Thymus (tissue), 11 donors: ENCODE measurements around the gene FIP1L1. TPM values are rescaled to one million over a fixed set of nuclear protein-coding genes. Genes with fewer than 3 reads are reported as not detected.

Source experiments
- DNase-seq, 9 donors: peaks; one replicate each; pipeline ENCODE4 v3.0.0-alpha.2; 2013; ENCODE audit warnings: low spot score in 9 of 9, low read depth in 6 of 9, missing footprints in 1 of 9
- H3K27ac ChIP-seq, 2 donors: one replicate each; pipeline ENCODE4 v1.5.1; 2013; ENCODE audit warnings: control low read depth in 1 of 2, low read depth in 1 of 2, low read length in 1 of 2, mild to moderate bottlenecking in 1 of 2, moderate library complexity in 1 of 2
- H3K27me3 ChIP-seq, 2 donors: one replicate each; pipeline ENCODE4 v1.5.1; 2013; ENCODE audit warnings: low read length in 1 of 2; ENCODE audit not compliant: control insufficient read depth in 2 of 2, insufficient read depth in 1 of 2
- H3K36me3 ChIP-seq, 2 donors: one replicate each; pipeline ENCODE4 v1.5.1; 2013; ENCODE audit warnings: low read length in 1 of 2, mild to moderate bottlenecking in 1 of 2, moderate library complexity in 1 of 2; ENCODE audit not compliant: control insufficient read depth in 2 of 2, insufficient read depth in 2 of 2
- H3K4me1 ChIP-seq, 2 donors: one replicate each; pipeline ENCODE4 v1.5.1; 2013; ENCODE audit warnings: low read length in 2 of 2; ENCODE audit not compliant: control insufficient read depth in 2 of 2, insufficient read depth in 2 of 2
- H3K4me3 ChIP-seq, 2 donors: one replicate each; pipeline ENCODE4 v1.5.1; 2013; ENCODE audit warnings: low read length in 2 of 2, control low read depth in 1 of 2, mild to moderate bottlenecking in 1 of 2
- H3K9me3 ChIP-seq, 2 donors: one replicate each; pipeline ENCODE4 v1.5.1; 2013; ENCODE audit warnings: low read length in 1 of 2, mild to moderate bottlenecking in 1 of 2; ENCODE audit not compliant: control insufficient read depth in 2 of 2, insufficient read depth in 1 of 2
- WGBS: extraction: QIAGEN DNeasy Blood & Tissue Kit; methylation state at CpG from one replicate; pipeline ENCODE4 v1.1.7; 2013; 5-methylcytosine and 5-hydroxymethylcytosine counted together
- polyA plus RNA-seq: library from polyadenylated mRNA; stranded (reverse); fragments of 200-250 nt; gene quantifications from one replicate; pipeline ENCODE4 v1.2.3, GENCODE V29; 2013
- total RNA-seq: library from RNA; stranded (reverse); fragments of 120-200 nt; gene quantifications from one replicate; pipeline ENCODE4 v1.2.4, GENCODE V29; 2013
- donor health status: healthy.

FIP1L1 gene
- total and polyA plus RNA-seq, 2 donors = 66.4 to 68.0 TPM

- Histone ChIP-seq H3K4me3 (no peak overlapping the region), H3K27me3 (no peaks in the 10 kb centered on the region), H3K4me1 (no peaks in the 10 kb centered on the region), H3K9me3 (no peaks in the 10 kb centered on the region), H3K27ac (no peak overlapping the region), H3K36me3 (no peaks in the 10 kb centered on the region)
- WGBS = 98% methylated on average over 4 of the region's 4 CpGs
- DNase-seq = no peak
Observed at GRCh38 chr4:53501561-53501960, 124.1 kb downstream of the FIP1L1 start.

- Histone ChIP-seq H3K4me1 (no peaks in the 10 kb centered on the region), H3K4me3 (no peak overlapping the region), H3K27me3 (no peaks in the 10 kb centered on the region), H3K36me3 (no peaks in the 10 kb centered on the region), H3K9me3 (no peaks in the 10 kb centered on the region), H3K27ac (no peak overlapping the region)
- no peak for DNase-seq
- WGBS = 90% methylated on average over 1 of the region's 1 CpG
Observed at GRCh38 chr4:53502094-53502493, 124.7 kb downstream of the FIP1L1 start.

GRCh38 chr4:53505947-53506346 lies 128.5 kb downstream of the FIP1L1 start:
- no peaks in the 10 kb centered on the region for H3K4me1 ChIP-seq
- no peaks in the 10 kb centered on the region for H3K36me3 ChIP-seq
- H3K9me3 ChIP-seq = no peaks in the 10 kb centered on the region
- no peak for DNase-seq
- no peaks in the 10 kb centered on the region for H3K27me3 ChIP-seq
- 93% methylated on average over 2 of the region's 2 CpGs for WGBS
- no peak overlapping the region for H3K4me3 ChIP-seq
- no peak overlapping the region for H3K27ac ChIP-seq

GRCh38 chr4:53507058-53507457 lies 129.6 kb downstream of the FIP1L1 start:
- no peaks in the 10 kb centered on the region for H3K4me1 ChIP-seq
- H3K9me3 ChIP-seq = no peaks in the 10 kb centered on the region
- no peak overlapping the region for H3K4me3 ChIP-seq
- H3K27ac ChIP-seq = no peak overlapping the region
- no peaks in the 10 kb centered on the region for H3K36me3 ChIP-seq
- WGBS = 97% methylated on average over 7 of the region's 7 CpGs
- H3K27me3 ChIP-seq = no peaks in the 10 kb centered on the region
- no peak for DNase-seq

- WGBS = 95% methylated on average over 17 of the region's 17 CpGs
Observed at GRCh38 chr4:53507671-53508286, 130.3 kb downstream of the FIP1L1 start.

GRCh38 chr4:53508446-53508845 lies 131.0 kb downstream of the FIP1L1 start:
- no peaks in the 10 kb centered on the region for H3K4me1 ChIP-seq
- 61% methylated on average over 1 of the region's 1 CpG for WGBS
- H3K9me3 ChIP-seq = no peaks in the 10 kb centered on the region
- no peaks in the 10 kb centered on the region for H3K36me3 ChIP-seq
- no peak overlapping the region for H3K27ac ChIP-seq
- no peak overlapping the region for H3K4me3 ChIP-seq
- no peaks in the 10 kb centered on the region for H3K27me3 ChIP-seq
- DNase-seq = no peak

More at GRCh38 chr4:53507671-53508286, 130.3 kb downstream of the FIP1L1 start:
- Histone ChIP-seq H3K4me3 (no peak overlapping the region), H3K4me1 (no peaks in the 10 kb centered on the region), H3K36me3 (no peaks in the 10 kb centered on the region), H3K9me3 (no peaks in the 10 kb centered on the region), H3K27me3 (no peaks in the 10 kb centered on the region), H3K27ac (no peak overlapping the region)
- DNase-seq = no peak

- DNase-seq = no peak
- Histone ChIP-seq H3K27me3 (no peaks in the 10 kb centered on the region), H3K9me3 (no peaks in the 10 kb centered on the region), H3K4me1 (no peaks in the 10 kb centered on the region), H3K27ac (no peak overlapping the region), H3K36me3 (no peaks in the 10 kb centered on the region), H3K4me3 (no peak overlapping the region)
- WGBS = 38% methylated on average over 5 of the region's 5 CpGs
Observed at GRCh38 chr4:53510321-53510720, 132.9 kb downstream of the FIP1L1 start.

Other genes starting within 250 kb of the FIP1L1 start
- 12.1 TPM for gene SCFD2, start 11.6 kb upstream of the FIP1L1 start, total RNA-seq
- gene SCFD2, start 11.6 kb upstream of the FIP1L1 start, polyA plus RNA-seq = 5.0 TPM
- 1.6 TPM for gene LNX1, start 213.8 kb downstream of the FIP1L1 start, total RNA-seq
- 6.4 TPM for gene LNX1, start 213.8 kb downstream of the FIP1L1 start, polyA plus RNA-seq